Keratinocyte (primary cell): Measurements from ENCODE around the gene DNAJB2. TPM values are rescaled to one million over a fixed set of nuclear protein-coding genes. Genes with fewer than 3 reads are reported as not detected.
"Not testable (repeated sequence)": the region's sequence is repeated elsewhere in the genome, so short reads cannot be mapped to it uniquely, and the experiment has no call there.

Experiments
- DNase-seq: peaks from one replicate; pipeline ENCODE4 v3.0.0-alpha.2; 2011; ENCODE audit warnings: low read depth, missing footprints, low spot score
- FAIRE-seq: peaks from 2 replicates; lab custom pipeline; 2011; peaks lifted over from hg19 to GRCh38; lab: Jason Lieb, UNC
- H2AFZ ChIP-seq: 2 replicates; pipeline ENCODE4 v1.6.0; 2012; ENCODE audit warnings: low read length, control low read depth, inconsistent platforms; ENCODE audit not compliant: control insufficient read depth
- H3K27ac ChIP-seq: 2 replicates; pipeline ENCODE4 v1.5.1; 2011; ENCODE audit warnings: low read length; ENCODE audit not compliant: control insufficient read depth, insufficient read depth
- H3K27me3 ChIP-seq: 3 replicates; pipeline ENCODE4 v1.6.0; 2011; ENCODE audit warnings: low read length; ENCODE audit not compliant: control insufficient read depth, insufficient read depth; ENCODE audit errors: extremely low read depth
- H3K36me3 ChIP-seq, 2 experiments: 2 replicates in 1 of 2; 3 replicates in 1 of 2; pipeline ENCODE4 v1.5.1; 2011; ENCODE audit warnings: low read length in 2 of 2, mild to moderate bottlenecking in 1 of 2; ENCODE audit not compliant: control insufficient read depth in 2 of 2, insufficient read depth in 2 of 2; ENCODE audit errors: extremely low read depth in 1 of 2
- H3K4me1 ChIP-seq: 3 replicates; pipeline ENCODE4 v1.5.1; 2011; ENCODE audit warnings: low read length; ENCODE audit not compliant: control insufficient read depth, insufficient read depth; ENCODE audit errors: extremely low read depth
- H3K4me2 ChIP-seq: 3 replicates; pipeline ENCODE4 v1.6.0; 2011; ENCODE audit warnings: low read depth, low read length; ENCODE audit not compliant: control insufficient read depth, insufficient read depth; ENCODE audit errors: extremely low read depth
- H3K4me3 ChIP-seq, 3 experiments: fragments of 200-600 bp in 1 of 3; sonication (generic) in 1 of 3; 2 replicates in 2 of 3; 3 replicates in 1 of 3; pipeline ENCODE4 v1.5.1; 2011 to 2016; ENCODE audit warnings: low read length in 3 of 3, mild to moderate bottlenecking in 3 of 3, control low read depth in 2 of 3, inconsistent platforms in 1 of 3, low read depth in 1 of 3, mixed read lengths in 1 of 3, mixed run types in 1 of 3, moderate library complexity in 1 of 3; ENCODE audit not compliant: control insufficient read depth in 2 of 3, insufficient read depth in 2 of 3; ENCODE audit errors: extremely low read depth in 1 of 3
- H3K79me2 ChIP-seq: 2 replicates; pipeline ENCODE4 v1.6.0; 2012; ENCODE audit warnings: low read length; ENCODE audit not compliant: control insufficient read depth, insufficient read depth
- H3K9ac ChIP-seq: 3 replicates; pipeline ENCODE4 v1.6.0; 2011; ENCODE audit warnings: low read length; ENCODE audit not compliant: control insufficient read depth, insufficient read depth; ENCODE audit errors: extremely low read depth
- H3K9me1 ChIP-seq: 3 replicates; pipeline ENCODE4 v1.6.0; 2011; ENCODE audit warnings: low read length; ENCODE audit not compliant: control insufficient read depth, insufficient read depth; ENCODE audit errors: extremely low read depth
- H3K9me3 ChIP-seq: 2 replicates; pipeline ENCODE4 v1.5.1; 2012; ENCODE audit warnings: low read depth, low read length; ENCODE audit not compliant: control insufficient read depth
- H4K20me1 ChIP-seq: 3 replicates; pipeline ENCODE4 v1.6.0; 2011; ENCODE audit warnings: low read length; ENCODE audit not compliant: control insufficient read depth, insufficient read depth; ENCODE audit errors: extremely low read depth
- CTCF ChIP-seq, 3 experiments: IDR thresholded peaks in 1 of 3; conservative IDR thresholded peaks in 1 of 3; optimal IDR thresholded peaks in 1 of 3; 2 replicates in 2 of 3; 3 replicates in 1 of 3; pipeline versions ENCODE3 to v1.5.1; 2011; ENCODE audit warnings: low read length in 3 of 3, mild to moderate bottlenecking in 3 of 3, moderate library complexity in 2 of 3, control low read depth in 1 of 3, inconsistent platforms in 1 of 3; ENCODE audit not compliant: insufficient read depth in 2 of 3; ENCODE audit errors: extremely low read depth in 1 of 3
- EZH2 ChIP-seq: IDR thresholded peaks from one replicate; pipeline ENCODE4 v1.6.1; 2012; ENCODE audit warnings: inconsistent platforms, mild to moderate bottlenecking, low read length, moderate library complexity
- dilution Hi-C: fragments of 300-500 bp; cut with MboI; formaldehyde crosslinking; loops from one replicate; pipeline ENCODE4 v1.7.0; 2020; ENCODE audit warnings: low sequenced_read_pairs; ENCODE audit not compliant: extremely low pct_ligation_motif_present
- polyA plus RNA-seq, 5 experiments: library from polyadenylated mRNA; depleted of rRNA in 3 of 5; stranded (reverse) in 3 of 5; stranded (forward) in 1 of 5; unstranded in 1 of 5; fragments of >200 nt; gene quantifications; 1 replicate in 1 of 5; 2 replicates in 3 of 5; 3 replicates in 1 of 5; pipeline versions ENCODE4 v1.2.1 to v1.2.3, GENCODE V29; 2011 to 2012; ENCODE audit warnings: missing spikeins in 2 of 5, low read depth in 1 of 5, low replicate concordance in 1 of 5

The DNAJB2 gene
- polyA plus RNA-seq, 1 donor (not counting 4 experiments of a cell fraction or from before 2014, with no cell fraction given), result 51.7 TPM

- no peak for TF ChIP-seq CTCF (optimal IDR thresholded peaks at IDR 0.05 in 1 of 3, IDR thresholded peaks at IDR 0.05 in 1 of 3, conservative IDR thresholded peaks at IDR 0.05 in 1 of 3; ENCODE audit: extremely low read depth in 1 of 3, insufficient read depth in 2 of 3, low read length in 3 of 3)
- H3K4me2 ChIP-seq, result peak overlapping the region; percentile 80
- peak overlapping the region; percentile 72 for H3K27ac ChIP-seq
- H3K36me3 ChIP-seq, result peaks cover 20 to 24% of the 10 kb centered on the region in 2 experiments
- H3K27me3 ChIP-seq, result no peaks in the 10 kb centered on the region
- H2AFZ ChIP-seq, result peak overlapping the region; percentile 74
- no peaks in the 10 kb centered on the region for H3K9me1 ChIP-seq
- no peaks in the 10 kb centered on the region for H3K79me2 ChIP-seq
- H3K4me3 ChIP-seq, result peak overlapping the region in 2 of 3 experiments; percentile 30 to 52
- peak overlapping the region; percentile 69 for H3K9ac ChIP-seq
- FAIRE-seq (peak; percentile 89), DNase-seq (no peak)
- no peaks in the 10 kb centered on the region for H4K20me1 ChIP-seq
- peaks cover 36% of the 10 kb centered on the region for H3K4me1 ChIP-seq
- no peaks in the 10 kb centered on the region for H3K9me3 ChIP-seq
- dilution Hi-C loops, result no loop called here
These were observed 6.8 kb downstream of the DNAJB2 start for GRCh38 chr2:219285894-219286425.

GRCh38 chr2:219286436-219287115, 7.4 kb downstream of the DNAJB2 start:
- no peaks in the 10 kb centered on the region for H3K9me3 ChIP-seq
- peak overlapping the region in 2 of 3 experiments; percentile 24 to 50 for H3K4me3 ChIP-seq
- no peak for FAIRE-seq
- H3K4me1 ChIP-seq, result peaks cover 36% of the 10 kb centered on the region
- no peak for DNase-seq
- peak overlapping the region; percentile 74 for H2AFZ ChIP-seq
- no peaks in the 10 kb centered on the region for H3K9me1 ChIP-seq
- dilution Hi-C loops, result no loop called here
- peaks cover 15 to 19% of the 10 kb centered on the region in 2 experiments for H3K36me3 ChIP-seq
- H3K27me3 ChIP-seq, result no peaks in the 10 kb centered on the region
- H4K20me1 ChIP-seq, result no peaks in the 10 kb centered on the region
- no peaks in the 10 kb centered on the region for H3K79me2 ChIP-seq
- TF ChIP-seq EZH2, result no peak
- no peak for TF ChIP-seq CTCF (optimal IDR thresholded peaks at IDR 0.05 in 1 of 3, IDR thresholded peaks at IDR 0.05 in 1 of 3, conservative IDR thresholded peaks at IDR 0.05 in 1 of 3; ENCODE audit: extremely low read depth in 1 of 3, insufficient read depth in 2 of 3, low read length in 3 of 3)
- H3K9ac ChIP-seq, result peak overlapping the region; percentile 52
- peak overlapping the region; percentile 72 for H3K27ac ChIP-seq
- H3K4me2 ChIP-seq, result peak overlapping the region; percentile 80

GRCh38 chr2:219287116-219287440, 7.9 kb downstream of the DNAJB2 start:
- H3K4me2 ChIP-seq, H3K9me1 ChIP-seq, DNase-seq, H3K79me2 ChIP-seq, H3K9me3 ChIP-seq, H3K4me3 ChIP-seq, dilution Hi-C loops, FAIRE-seq, H2AFZ ChIP-seq, H3K27me3 ChIP-seq, H3K9ac ChIP-seq, H4K20me1 ChIP-seq, H3K27ac ChIP-seq: not testable (repeated sequence)
- Histone ChIP-seq H3K4me1 (peaks cover 36% of the 10 kb centered on the region), H3K36me3 (peaks cover 12 to 16% of the 10 kb centered on the region in 2 experiments)
